HepG2 (cell line): Measurements from ENCODE around the gene PDLIM7. TPM values are rescaled to one million over a fixed set of nuclear protein-coding genes. Genes with fewer than 3 reads are reported as not detected.
A peak's percentile ranks its signal among the peaks of the same experiment; 100 is the strongest.

Source experiments
- AGO1 ChIP-seq: fragments of 200-400 bp; formaldehyde crosslinking; IDR thresholded peaks from 2 replicates; pipeline ENCODE4 v1.6.1; 2017; ENCODE audit warnings: mild to moderate bottlenecking, low read depth, low read length, moderate library complexity; ENCODE audit not compliant: poor library complexity, severe bottlenecking
- CREB3 ChIP-seq: sonication (generic); formaldehyde crosslinking; IDR thresholded peaks from 2 replicates; pipeline ENCODE4 v1.5.0; 2020; ENCODE audit warnings: missing genetic modification reagents
- DPF2 ChIP-seq: sonication (generic); formaldehyde crosslinking; IDR thresholded peaks from 2 replicates; pipeline ENCODE4 v1.4.0; 2020; ENCODE audit warnings: mild to moderate bottlenecking, low read depth, missing genetic modification reagents, borderline replicate concordance
- KAT8 ChIP-seq: IDR thresholded peaks from 2 replicates; pipeline ENCODE4 v1.6.1; 2016; ENCODE audit warnings: missing genetic modification reagents, missing compliant biosample characterization
- MAZ ChIP-seq, 2 experiments: sonication (generic) in 1 of 2; formaldehyde crosslinking in 1 of 2; IDR thresholded peaks; 2 replicates each; pipeline versions ENCODE4 v1.5.0 to v1.6.1; 2012 to 2020; ENCODE audit warnings: low read depth in 2 of 2, mild to moderate bottlenecking in 2 of 2, borderline replicate concordance in 1 of 2, improper control_type of control experiment in 1 of 2, low read length in 1 of 2, missing genetic modification reagents in 1 of 2, moderate library complexity in 1 of 2
- ZBTB42 ChIP-seq: sonication (generic); formaldehyde crosslinking; IDR thresholded peaks from 2 replicates; pipeline ENCODE4 v1.5.0; 2020; ENCODE audit warnings: mild to moderate bottlenecking, missing genetic modification reagents
- ZIK1 ChIP-seq: sonication (generic); formaldehyde crosslinking; IDR thresholded peaks from 2 replicates; pipeline ENCODE4 v1.5.0; 2020; ENCODE audit warnings: mild to moderate bottlenecking, low read depth, missing genetic modification reagents, borderline replicate concordance
- ZNF232 ChIP-seq: sonication (generic); formaldehyde crosslinking; IDR thresholded peaks from 2 replicates; pipeline ENCODE4 v1.4.0; 2020; ENCODE audit warnings: missing genetic modification reagents, borderline replicate concordance
- ZNF839 ChIP-seq: sonication (generic); formaldehyde crosslinking; IDR thresholded peaks from 2 replicates; pipeline ENCODE4 v1.4.0; 2020; ENCODE audit warnings: missing genetic modification reagents, mild to moderate bottlenecking, borderline replicate concordance
- ZZZ3 ChIP-seq: sonication (generic); formaldehyde crosslinking; IDR thresholded peaks from 2 replicates; pipeline ENCODE4 v1.4.0; 2020; ENCODE audit warnings: missing genetic modification reagents, mild to moderate bottlenecking, borderline replicate concordance
- polyA plus RNA-seq, 8 experiments: library from polyadenylated mRNA; depleted of rRNA in 3 of 8; stranded (reverse) in 7 of 8; unstranded in 1 of 8; fragments of >200 nt; fragmentation: Illumina TruSeq in 4 of 8; extraction: Trizol in 4 of 8; gene quantifications; 2 replicates each; pipeline versions ENCODE4 v1.2.1 to v1.2.3, GENCODE V29; 2011 to 2016; ENCODE audit warnings: low read depth in 4 of 8, missing spikeins in 1 of 8, mixed read lengths in 1 of 8; ENCODE audit not compliant: insufficient read depth in 1 of 8
- total RNA-seq, 5 experiments: library from RNA; depleted of rRNA; stranded (reverse); fragments of >200 nt; fragmentation: Illumina TruSeq; extraction: Trizol; gene quantifications; 2 replicates each; pipeline ENCODE4 v1.2.3, GENCODE V29; 2016; ENCODE audit warnings: low read depth in 1 of 5
- TF ChIP-seq, protein P1 (sequence below): sonication (generic); formaldehyde crosslinking; IDR thresholded peaks from 2 replicates; pipeline ENCODE4 v1.8.0; 2022; ENCODE audit warnings: missing genetic modification reagents, mild to moderate bottlenecking, moderate library complexity, borderline replicate concordance
- TF ChIP-seq, protein P2 (sequence below): sonication (generic); formaldehyde crosslinking; IDR thresholded peaks from 2 replicates; pipeline ENCODE4 v1.5.0; 2020; ENCODE audit warnings: missing genetic modification reagents, mild to moderate bottlenecking, borderline replicate concordance
- TF ChIP-seq, protein P3 (sequence below): sonication (generic); formaldehyde crosslinking; IDR thresholded peaks from 2 replicates; pipeline ENCODE4 v1.4.0; 2020; ENCODE audit warnings: missing genetic modification reagents, borderline replicate concordance
- TF ChIP-seq, protein P4 (sequence below): sonication (generic); formaldehyde crosslinking; conservative IDR thresholded peaks from 2 replicates; pipeline ENCODE4 v1.4.0; 2020; ENCODE audit warnings: mild to moderate bottlenecking, missing genetic modification reagents, moderate library complexity

PDLIM7 gene
- total and polyA plus RNA-seq, 2 of the 13 experiments (the other 11 are each of a cell fraction or from before 2014, with no cell fraction given): 21.1 to 31.3 TPM

GRCh38 chr5:177516601-177517568 is 19.5 kb upstream of the PDLIM7 start, which contains the start of gene DDX41 (continued):
- TF ChIP-seq, protein P1, sequence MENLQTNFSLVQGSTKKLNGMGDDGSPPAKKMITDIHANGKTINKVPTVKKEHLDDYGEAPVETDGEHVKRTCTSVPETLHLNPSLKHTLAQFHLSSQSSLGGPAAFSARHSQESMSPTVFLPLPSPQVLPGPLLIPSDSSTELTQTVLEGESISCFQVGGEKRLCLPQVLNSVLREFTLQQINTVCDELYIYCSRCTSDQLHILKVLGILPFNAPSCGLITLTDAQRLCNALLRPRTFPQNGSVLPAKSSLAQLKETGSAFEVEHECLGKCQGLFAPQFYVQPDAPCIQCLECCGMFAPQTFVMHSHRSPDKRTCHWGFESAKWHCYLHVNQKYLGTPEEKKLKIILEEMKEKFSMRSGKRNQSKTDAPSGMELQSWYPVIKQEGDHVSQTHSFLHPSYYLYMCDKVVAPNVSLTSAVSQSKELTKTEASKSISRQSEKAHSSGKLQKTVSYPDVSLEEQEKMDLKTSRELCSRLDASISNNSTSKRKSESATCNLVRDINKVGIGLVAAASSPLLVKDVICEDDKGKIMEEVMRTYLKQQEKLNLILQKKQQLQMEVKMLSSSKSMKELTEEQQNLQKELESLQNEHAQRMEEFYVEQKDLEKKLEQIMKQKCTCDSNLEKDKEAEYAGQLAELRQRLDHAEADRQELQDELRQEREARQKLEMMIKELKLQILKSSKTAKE: peak; percentile 73; the same call in 1 of the 2 replicates
- TF ChIP-seq, protein P2, sequence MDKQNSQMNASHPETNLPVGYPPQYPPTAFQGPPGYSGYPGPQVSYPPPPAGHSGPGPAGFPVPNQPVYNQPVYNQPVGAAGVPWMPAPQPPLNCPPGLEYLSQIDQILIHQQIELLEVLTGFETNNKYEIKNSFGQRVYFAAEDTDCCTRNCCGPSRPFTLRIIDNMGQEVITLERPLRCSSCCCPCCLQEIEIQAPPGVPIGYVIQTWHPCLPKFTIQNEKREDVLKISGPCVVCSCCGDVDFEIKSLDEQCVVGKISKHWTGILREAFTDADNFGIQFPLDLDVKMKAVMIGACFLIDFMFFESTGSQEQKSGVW (CRISPR knock-in tag): no peak
- TF ChIP-seq ZNF839 (CRISPR knock-in tag) (0 out of 2 replicates have a peak, but pooled peaks have one; percentile 46), ZZZ3 (CRISPR knock-in tag) (peak; percentile 69; the same call in 1 of the 2 replicates), CREB3 (CRISPR knock-in tag) (no peak), MAZ (IDR thresholded peaks at IDR 0.05; ENCODE audit: borderline replicate concordance, low read depth, low read length) (peak; percentile 59; the same call in 1 of the 2 replicates), MAZ (CRISPR knock-in tag; IDR thresholded peaks at IDR 0.05; ENCODE audit: low read depth) (peak; percentile 95; the same call in 1 of the 2 replicates), ZNF232 (CRISPR knock-in tag) (0 out of 2 replicates have a peak, but pooled peaks have one; percentile 55), ZIK1 (peak; percentile 94; the same call in 1 of the 2 replicates), ZBTB42 (no peak; the same call in 1 of the 2 replicates), AGO1 (peak; percentile 86), KAT8 (peak; percentile 99), DPF2 (peak; percentile 73)
- TF ChIP-seq, protein P3, sequence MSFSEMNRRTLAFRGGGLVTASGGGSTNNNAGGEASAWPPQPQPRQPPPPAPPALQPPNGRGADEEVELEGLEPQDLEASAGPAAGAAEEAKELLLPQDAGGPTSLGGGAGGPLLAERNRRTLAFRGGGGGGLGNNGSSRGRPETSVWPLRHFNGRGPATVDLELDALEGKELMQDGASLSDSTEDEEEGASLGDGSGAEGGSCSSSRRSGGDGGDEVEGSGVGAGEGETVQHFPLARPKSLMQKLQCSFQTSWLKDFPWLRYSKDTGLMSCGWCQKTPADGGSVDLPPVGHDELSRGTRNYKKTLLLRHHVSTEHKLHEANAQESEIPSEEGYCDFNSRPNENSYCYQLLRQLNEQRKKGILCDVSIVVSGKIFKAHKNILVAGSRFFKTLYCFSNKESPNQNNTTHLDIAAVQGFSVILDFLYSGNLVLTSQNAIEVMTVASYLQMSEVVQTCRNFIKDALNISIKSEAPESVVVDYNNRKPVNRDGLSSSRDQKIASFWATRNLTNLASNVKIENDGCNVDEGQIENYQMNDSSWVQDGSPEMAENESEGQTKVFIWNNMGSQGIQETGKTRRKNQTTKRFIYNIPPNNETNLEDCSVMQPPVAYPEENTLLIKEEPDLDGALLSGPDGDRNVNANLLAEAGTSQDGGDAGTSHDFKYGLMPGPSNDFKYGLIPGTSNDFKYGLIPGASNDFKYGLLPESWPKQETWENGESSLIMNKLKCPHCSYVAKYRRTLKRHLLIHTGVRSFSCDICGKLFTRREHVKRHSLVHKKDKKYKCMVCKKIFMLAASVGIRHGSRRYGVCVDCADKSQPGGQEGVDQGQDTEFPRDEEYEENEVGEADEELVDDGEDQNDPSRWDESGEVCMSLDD: peak; percentile 20; the same call in 1 of the 2 replicates
- TF ChIP-seq, protein P4, sequence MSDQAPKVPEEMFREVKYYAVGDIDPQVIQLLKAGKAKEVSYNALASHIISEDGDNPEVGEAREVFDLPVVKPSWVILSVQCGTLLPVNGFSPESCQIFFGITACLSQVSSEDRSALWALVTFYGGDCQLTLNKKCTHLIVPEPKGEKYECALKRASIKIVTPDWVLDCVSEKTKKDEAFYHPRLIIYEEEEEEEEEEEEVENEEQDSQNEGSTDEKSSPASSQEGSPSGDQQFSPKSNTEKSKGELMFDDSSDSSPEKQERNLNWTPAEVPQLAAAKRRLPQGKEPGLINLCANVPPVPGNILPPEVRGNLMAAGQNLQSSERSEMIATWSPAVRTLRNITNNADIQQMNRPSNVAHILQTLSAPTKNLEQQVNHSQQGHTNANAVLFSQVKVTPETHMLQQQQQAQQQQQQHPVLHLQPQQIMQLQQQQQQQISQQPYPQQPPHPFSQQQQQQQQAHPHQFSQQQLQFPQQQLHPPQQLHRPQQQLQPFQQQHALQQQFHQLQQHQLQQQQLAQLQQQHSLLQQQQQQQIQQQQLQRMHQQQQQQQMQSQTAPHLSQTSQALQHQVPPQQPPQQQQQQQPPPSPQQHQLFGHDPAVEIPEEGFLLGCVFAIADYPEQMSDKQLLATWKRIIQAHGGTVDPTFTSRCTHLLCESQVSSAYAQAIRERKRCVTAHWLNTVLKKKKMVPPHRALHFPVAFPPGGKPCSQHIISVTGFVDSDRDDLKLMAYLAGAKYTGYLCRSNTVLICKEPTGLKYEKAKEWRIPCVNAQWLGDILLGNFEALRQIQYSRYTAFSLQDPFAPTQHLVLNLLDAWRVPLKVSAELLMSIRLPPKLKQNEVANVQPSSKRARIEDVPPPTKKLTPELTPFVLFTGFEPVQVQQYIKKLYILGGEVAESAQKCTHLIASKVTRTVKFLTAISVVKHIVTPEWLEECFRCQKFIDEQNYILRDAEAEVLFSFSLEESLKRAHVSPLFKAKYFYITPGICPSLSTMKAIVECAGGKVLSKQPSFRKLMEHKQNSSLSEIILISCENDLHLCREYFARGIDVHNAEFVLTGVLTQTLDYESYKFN (CRISPR knock-in tag): peak; percentile 70
